DLD1 (cell line): ENCODE measurements around the gene HOXD12.

Experiments
- in situ Hi-C: cut with HindIII; loops from 2 replicates; pipeline ENCODE4 v1.10.0; 2017; ENCODE audit warnings: low sequenced_read_pairs

Gene HOXD12

GRCh38 chr2:176079831-176080539 lies 19.6 kb upstream of the HOXD12 start:
- in situ Hi-C loops, result loop anchor here (10.0 kb wide), 2 partner anchors 225 to 385 kb away; no protein-coding TSS in a partner anchor

- in situ Hi-C loops, result no loop called here
Observed at GRCh38 chr2:176080540-176081375, 18.8 kb upstream of the HOXD12 start.

- in situ Hi-C loops, result no loop called here
Observed at GRCh38 chr2:176081376-176081836, 18.2 kb upstream of the HOXD12 start.

GRCh38 chr2:176081837-176082524 lies 17.6 kb upstream of the HOXD12 start:
- in situ Hi-C loops, result no loop called here

DNA sequence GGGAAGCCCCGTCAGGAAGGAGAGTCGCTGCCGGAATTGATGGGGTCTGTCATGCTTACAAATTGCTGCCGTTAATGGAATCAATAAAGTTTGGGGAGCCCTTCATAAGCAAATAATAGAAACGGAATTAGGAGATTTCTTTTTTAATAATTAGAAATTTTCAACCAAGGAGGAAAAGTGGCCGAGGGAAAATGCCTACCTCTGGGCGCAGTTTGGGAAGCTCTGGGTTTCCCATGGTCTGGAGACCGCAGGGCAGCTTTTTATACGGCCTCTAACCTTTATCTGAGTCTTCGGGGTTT lies 17.1 kb upstream of the HOXD12 start:
- in situ Hi-C loops, result no loop called here

DNA sequence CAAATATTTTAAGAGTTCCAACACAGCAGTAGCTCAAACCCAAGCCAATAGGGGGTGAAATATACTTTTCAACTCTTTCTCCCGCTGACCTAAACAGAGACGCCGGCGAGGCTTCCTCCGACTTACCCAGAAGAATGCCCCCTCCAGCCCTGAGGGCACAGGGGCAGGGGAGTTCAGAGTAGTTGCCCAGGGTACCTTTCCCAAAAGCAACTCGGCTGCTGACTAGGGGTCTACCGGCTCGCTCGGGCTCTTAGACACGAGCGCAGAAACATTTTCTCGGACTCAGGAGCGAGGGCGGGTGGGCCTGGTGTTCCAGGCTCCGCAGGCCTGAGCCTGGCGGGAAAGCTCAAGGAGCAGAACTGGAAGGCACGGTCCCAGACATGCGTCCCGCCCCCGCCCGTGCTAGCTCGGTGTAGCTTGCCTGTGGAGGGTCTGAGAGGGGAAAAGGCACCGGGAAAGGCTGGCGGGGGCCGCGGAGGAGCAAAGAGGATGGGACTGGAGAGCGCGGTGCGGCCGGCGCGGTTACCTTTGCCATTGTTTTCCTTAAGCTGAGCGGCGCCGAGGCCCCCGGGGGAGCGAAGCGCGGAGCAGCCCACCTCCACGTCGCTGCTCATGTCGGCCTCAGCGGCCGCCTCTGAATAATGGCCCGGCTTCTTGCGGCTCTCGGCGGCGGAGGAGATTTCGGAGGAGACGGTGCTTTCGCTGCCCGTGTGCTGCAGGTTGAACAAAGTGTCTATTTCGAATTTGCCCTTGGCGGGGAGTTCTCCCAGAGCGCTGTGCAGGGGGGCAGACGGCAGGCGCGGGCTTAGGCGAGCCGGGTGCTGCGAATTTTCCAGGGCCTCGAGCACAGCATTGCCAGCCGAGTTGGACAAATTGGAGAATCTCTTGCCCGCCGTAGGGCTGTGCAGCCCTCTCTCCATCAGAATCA lies 16.5 kb upstream of the HOXD12 start:
- in situ Hi-C loops, result no loop called here

DNA sequence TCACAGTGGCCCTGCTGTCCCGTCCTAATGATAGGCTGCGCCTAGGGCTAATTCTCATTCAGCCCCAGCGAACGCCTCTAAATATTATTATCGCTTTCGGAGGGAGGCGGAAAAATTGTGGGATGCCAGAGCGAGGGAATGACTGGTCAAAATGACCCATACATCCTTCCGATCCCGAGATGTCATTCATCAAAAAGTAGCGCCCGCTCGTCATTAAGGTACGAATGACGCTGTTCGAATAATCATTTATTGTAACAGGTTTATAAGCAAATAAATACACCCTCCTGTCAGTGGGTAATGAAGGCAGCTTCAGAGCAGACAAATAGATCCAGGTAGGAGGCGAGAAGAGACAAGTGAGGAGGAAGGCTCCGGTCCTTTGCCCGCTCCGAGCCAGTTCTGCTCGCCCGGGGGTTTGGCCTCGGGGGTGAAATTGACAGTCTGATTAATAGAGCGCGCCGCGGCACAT lies 15.8 kb upstream of the HOXD12 start, which contains the start of gene EVX2:
TSS of gene EVX2 (minus strand) at position 167 of the 466 bp plus-strand sequence. CDS start 186 bp downstream, outside the sequence.
- in situ Hi-C loops, result no loop called here

DNA sequence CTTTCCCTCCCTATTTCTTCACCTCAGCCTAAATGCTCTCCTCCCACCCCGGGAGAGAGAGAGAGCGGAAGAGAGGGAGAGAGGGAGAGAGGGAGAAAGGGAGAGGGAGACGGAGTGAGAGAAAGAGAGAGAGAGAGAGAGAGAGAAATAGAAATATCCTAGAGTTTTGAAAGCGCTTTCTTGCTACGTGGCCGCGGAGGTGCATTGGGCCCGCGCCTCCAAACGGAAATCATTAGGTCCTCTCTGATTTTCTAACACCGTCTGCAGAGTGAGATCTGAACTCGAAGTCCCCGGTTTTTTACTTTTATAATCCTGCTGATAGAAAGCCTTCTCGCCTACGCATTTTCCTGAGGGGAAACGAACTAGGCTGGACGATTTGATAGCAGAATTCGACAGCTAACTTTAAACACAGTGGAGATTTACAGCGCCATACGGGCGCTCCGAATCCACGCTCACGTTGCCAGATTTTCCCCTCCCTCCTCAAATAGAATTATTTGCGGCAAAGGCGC lies 14.9 kb upstream of the HOXD12 start:
- in situ Hi-C loops, result no loop called here

DNA sequence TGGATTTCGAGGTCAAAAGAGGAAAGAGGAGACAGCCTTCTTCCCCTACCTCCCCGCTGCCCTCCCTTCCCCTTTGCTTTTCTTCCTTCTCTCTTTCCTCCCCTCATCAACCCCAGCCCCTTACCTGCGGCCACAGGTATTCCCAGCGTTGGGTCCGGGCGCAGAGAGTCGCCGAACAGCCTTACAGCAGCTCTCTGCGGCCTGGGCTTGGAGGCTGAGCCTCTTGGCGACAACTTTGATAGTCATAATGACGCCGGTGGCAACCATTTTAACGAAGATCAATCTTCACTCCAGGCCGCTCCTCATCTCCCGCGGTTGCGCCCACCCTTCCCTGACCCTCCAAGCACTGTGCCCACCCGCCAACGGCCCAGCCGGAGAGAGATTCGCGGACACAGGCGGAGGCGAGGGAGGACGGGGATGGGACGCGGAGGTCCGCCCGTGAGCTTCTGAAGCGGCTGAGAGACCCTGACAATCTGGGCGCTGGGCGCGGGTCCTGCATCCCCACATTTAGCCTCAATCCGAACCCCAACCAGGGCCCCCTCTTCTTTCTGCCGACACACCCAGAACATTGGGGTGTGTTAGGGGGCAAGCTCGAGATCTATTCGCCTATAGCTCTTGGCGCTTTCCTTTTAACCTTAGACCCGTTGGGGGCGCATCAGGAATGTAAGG lies 14.3 kb upstream of the HOXD12 start:
- in situ Hi-C loops, result no loop called here

DNA sequence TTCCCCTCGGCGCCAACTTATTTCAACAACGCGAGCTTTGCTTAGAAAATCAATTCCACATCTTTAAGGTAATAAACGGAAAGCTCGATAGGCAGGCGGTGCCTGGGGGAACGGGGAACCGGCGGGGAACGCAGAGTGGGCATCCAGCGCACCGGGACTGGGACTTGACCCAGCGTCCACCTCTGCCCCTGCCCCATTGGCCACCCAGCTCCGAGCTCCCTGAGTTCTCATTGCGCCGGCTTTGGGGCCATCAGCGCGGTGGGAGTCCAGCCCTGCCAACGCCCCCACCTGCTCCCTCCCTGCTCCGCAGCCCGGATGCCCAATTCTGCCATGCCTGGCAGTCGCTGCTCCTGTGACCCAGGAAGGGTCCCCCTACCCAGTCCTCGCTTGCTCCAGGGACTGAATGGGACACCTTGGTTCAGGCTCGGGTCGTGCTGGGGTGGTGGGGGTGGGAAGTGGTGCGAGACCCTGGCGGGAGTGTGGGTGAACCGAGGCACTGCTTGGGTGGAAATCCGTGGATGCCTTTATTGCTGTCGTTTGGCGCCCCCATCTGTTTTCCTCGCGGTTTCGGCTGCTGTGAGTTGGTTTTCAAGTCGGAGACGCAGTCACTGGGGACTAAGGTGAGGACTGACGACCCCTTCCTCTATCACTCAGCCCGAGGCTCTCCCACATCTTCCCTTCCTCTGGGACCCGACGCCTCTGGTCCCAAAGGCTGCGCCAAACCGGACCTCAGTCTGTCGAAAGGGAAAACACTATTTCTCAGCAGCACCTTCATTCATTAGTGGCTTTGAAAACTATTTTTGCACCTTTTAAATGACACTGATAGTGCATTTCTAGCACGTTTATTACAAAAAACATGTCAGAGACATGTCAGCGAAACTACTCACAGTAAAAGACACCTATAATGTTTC lies 13.5 kb upstream of the HOXD12 start:
- in situ Hi-C loops, result no loop called here

DNA sequence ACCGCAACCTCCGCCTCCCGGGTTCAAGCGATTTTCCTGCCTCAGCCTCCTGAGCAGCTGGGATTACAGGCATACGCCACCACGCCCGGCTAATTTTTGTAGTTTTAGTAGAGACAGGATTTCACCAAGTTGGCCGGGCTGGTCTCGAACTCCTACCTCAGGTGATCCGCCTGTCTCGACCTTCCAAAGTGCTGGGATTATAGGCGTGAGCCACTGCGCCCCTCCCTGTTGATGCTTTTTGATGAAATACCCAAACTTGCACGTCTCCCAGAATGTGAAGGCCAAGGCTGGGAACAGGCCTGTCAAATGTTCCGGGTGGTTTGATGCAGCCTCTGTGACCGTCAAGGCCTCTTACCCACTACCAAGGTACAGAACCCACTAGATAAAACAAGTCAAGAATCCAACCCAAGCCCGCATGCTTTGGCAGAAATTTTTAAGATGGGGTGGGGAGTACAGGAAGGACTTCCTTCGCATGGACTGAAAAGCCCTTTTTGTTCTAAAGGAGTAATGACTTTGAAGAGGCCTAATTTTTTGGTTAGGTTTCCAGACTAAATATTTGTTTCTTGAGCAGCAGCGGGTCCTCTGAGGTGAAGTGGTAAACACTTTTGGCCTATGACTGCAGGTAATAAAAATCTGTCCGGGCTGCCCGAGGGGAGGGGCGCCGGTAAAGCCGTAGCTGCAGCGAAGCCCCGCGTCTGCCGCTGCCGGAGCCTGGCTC lies 12.1 kb upstream of the HOXD12 start:
- in situ Hi-C loops, result no loop called here

GRCh38 chr2:176088048-176088936 lies 11.3 kb upstream of the HOXD12 start:
- in situ Hi-C loops, result no loop called here

DNA sequence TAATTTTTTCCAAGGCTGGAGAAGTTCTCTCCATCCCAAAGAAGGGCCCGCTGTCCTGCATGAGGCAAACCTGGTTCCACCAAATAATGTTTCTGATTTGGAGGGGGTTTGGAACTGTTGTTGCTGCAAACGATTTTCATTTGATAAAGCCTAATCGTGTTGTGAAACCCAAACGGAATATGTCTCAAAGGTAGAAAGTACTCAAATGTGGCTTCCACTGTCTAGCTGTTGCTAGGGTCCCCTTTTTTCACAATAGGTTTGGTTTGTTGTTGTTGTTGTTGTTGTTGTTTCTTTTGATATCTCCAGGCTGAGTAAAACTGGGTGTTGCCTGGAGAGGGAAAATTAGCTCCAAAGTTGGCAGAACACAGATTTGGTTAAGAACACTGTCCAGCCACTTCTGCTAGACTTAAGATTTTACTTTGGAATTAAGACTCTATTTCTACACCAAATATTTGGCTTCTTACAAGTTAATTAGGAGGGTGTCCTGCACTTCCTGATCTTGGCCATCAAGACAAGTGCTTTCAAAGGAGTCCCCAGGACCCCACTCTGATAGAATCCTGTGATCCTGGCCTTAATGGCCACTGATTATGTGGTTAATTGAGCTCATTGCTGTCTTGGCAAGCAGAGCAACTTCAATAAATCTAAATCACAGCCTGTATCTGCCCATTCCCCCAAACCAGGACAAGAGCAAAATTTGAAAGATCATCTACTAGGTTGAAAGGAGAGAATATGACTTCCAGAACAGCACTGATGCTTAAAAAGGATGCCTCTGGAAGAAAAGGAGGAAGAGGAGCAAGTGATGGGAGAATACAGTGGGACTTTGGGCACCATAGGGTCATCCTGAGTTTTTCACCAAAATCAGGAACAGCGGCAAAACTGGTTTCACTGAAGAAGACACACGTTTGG lies 10.4 kb upstream of the HOXD12 start:
- in situ Hi-C loops, result no loop called here

DNA sequence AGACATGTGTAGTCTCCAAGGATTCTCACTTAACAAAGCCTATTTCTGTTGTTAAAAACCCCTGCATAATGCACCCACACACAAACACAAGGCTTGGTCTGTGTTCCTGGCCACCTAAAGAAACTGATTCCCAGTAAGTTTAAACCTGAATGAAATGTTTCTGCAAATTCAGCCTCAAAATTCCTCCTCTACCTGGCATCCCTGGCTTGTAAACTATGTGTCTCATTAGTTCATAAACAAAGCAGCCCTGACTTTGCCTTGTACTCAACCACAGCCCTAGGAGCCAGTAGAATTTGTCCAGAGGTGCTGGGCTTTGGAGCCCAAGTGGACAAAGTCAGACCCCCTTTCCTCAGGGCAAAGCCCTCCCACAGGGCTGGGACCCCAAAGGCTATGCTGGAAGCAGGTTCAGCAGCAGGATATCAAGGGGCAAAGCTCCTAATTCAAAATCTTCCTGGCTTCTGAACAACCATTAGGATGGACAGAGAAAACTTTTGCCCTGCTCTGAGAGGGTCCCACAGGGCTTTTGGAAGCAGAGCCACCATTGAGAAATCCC lies 9.7 kb upstream of the HOXD12 start:
- in situ Hi-C loops, result loop anchor here (10.0 kb wide), 1 partner anchor 715 kb away; no protein-coding TSS in a partner anchor

DNA sequence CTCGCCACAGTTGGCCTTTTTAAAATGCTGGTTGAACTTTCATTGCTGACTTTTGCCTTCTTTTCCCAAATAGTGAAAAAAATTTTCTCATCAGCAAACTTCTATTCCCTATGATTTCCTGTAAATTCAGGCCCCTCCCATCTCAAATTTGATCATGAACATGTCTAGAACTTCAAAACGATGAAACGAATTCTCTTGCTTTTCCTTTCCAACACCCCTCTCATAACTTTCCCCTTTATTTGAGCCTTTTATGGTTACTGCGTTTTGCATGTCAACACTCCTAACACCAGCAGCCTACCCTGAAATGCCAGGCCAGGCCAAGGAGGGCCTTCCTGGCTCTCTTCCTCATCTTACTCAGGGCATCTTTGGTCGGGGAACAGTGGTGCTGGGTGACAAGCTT lies 8.7 kb upstream of the HOXD12 start:
- in situ Hi-C loops, result loop anchor here (10.0 kb wide), 1 partner anchor 716 kb away; no protein-coding TSS in a partner anchor
